HG02759 (cell line): ENCODE data around the gene ZNF557.

Experiments
- ATAC-seq: cut with Tn5 transposase; IDR thresholded peaks from one replicate; pipeline ENCODE4 v1.9.1; 2021; ENCODE audit warnings: mild to moderate bottlenecking, moderate library complexity; ENCODE audit not compliant: unreplicated experiment

The ZNF557 gene

DNA sequence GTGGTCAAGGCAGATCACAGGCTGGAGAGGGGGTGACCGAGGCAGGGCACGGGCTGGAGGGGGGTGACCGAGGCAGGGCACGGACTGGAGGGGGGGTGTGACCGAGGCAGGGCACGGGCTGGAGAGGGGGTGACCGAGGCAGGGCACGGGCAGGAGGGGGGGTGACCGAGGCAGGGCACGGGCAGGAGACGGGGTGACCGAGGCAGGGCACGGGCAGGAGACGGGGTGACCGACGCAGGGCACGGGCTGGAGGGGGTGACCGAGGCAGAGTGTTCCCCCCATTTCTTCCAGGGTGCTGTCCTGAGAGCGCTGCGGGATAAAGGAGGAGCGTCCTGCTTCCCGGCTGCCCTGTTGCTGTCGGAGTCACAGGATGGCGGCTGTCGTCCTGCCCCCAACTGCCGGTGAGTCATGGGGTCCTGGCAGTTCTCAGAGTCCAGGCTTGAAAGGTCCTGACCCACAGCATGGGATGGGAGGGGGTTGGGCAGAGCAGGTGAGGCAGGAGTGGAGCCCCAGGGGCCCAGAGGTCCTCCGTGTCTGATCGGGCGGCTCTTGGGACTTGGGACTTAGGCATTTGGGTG, 5.3 kb downstream of the ZNF557 start:
- no peak for ATAC-seq

DNA sequence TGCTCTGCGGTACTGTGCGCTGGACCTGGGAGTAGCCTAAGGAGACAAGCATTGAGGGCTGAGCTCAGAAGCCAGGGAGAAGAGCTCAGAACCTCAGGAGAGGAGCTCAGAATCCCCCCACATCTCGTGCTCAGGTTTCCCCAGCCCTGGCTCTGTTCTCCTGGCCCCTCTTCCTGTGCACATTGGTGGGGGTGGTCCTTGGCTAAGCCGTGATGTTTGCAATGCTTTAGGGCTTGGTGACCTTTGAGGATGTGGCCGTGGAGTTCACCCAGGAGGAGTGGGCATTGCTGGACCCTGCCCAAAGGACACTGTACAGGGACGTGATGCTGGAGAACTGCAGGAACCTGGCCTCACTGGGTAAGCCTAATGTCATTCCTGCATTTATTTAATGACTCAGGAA, 6.6 kb downstream of the ZNF557 start:
- no peak for ATAC-seq

DNA sequence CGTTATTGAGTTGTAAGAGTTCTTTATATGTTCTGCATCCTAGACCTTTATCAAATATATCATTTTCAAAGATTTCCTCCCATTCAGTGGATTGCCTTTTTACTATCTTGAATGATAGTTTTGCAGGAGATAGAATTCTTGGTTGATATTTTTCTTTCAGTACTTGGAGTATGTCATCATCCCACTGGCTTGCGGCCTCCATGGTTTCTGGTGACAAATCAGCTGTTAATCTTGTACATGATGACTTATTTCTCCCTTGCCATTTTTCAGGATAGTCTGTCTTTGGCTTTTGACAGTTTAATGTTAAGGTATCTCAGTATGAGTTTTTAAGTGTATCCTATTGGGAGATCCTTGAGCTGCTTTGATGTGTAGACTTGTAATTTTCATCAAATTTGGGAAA, 8.5 kb downstream of the ZNF557 start:
- no peak for ATAC-seq

DNA sequence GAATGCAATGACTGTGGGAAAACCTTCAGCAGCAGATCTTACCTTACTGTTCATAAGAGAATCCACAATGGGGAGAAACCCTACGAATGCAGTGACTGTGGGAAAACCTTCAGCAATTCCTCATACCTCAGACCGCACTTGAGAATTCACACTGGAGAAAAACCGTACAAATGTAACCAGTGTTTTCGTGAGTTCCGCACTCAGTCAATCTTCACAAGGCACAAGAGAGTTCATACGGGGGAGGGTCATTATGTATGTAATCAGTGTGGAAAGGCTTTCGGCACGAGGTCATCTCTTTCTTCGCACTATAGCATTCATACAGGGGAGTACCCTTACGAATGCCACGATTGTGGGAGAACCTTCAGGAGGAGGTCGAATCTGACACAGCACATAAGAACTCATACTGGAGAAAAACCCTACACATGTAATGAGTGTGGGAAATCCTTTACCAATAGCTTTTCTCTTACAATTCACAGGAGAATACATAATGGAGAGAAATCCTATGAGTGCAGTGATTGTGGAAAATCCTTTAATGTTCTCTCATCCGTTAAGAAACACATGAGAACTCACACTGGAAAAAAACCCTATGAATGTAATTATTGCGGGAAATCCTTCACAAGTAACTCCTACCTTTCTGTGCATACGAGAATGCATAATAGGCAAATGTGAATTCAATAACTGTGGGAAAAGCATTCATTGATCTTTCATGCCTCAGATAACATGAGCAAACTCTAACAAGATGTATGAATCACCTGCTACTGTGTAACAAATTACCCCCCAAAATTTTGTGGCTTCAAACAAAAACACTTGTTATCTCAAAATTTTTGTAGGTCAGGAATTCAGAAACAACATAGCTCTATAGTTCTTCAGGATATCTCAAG, 13.8 kb downstream of the ZNF557 start:
- no peak for ATAC-seq

DNA sequence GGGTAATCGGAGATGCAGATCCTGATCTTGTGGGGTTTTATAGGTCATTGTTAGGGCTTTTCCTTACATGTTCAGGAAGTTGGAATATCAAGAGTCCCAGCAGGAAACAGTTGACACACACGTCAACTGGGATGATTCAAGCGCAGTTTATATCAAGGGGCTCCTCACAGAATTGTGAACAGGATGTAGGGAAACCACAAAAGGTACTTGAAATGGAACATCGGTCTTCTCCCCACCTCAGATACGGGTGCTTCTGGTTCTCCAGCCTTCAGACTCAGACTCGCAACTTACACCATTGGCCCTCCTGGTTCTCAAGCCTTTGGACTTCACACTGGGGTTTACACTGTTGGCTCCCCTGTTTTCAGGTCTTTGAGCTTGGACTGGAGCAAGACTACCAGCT, 19.5 kb downstream of the ZNF557 start:
- no peak for ATAC-seq

DNA sequence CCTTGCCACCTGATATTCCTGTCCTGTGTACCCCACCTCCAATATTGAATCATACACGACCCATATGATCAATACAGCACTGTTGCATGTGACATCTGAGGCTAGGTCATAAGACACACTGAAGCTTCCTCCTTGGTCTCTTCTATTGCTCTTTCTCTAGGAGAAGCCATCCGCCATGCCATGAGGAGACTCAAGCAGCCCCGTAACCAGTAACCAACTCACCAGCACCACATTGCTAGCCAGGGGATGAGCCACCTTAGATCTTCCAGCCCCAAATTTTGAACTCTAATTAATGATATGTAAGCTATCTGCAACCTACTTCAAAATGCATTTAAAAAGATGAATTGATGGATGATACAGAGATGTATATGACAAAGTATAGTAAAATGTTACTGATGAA, 28.6 kb downstream of the ZNF557 start:
- no peak for ATAC-seq

DNA sequence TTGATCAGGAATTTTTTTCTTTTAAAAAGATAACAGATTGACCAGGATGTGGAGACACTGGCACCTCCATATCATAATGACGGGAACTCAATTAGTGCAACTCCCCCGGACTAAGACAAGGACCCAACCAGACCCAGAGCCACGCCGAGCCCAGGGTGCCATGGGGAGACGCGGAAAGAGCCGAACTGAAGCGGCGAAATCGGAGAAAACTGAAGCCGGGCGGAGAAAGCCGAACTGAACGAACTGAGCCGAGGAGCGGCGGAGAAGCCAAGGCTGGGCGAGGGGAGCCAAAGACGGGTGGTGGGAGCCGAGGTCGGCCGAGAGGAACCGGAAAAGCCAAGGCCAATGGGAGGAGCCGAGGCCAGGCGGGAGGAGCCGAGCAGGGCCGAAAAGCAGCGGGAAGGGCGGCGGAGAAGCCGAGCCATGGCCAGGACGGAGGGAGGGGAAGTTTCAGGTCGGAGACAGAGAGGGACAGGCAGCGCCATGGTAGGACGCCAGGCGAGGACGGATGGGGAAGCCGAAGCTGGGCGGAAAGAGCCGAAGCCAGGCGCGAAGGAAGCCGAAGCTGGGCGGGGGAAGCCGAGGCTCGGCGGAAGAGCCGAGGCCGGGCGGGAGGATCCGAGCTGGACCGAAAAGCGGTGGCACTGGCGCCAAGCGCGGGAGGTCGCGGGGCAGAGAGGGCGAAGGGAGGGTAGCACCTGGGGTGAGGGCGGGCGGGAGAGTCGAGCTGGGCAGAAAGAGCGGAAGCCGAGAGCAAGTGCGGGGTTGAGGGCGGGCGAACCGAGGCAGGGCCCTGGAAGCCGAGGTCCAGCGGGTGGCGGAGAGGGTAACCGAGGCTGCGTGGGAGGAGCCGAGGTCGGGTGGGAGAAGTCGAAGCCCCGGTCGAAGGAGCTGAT, 29.4 kb downstream of the ZNF557 start:
- ATAC-seq: peak; percentile 88

DNA sequence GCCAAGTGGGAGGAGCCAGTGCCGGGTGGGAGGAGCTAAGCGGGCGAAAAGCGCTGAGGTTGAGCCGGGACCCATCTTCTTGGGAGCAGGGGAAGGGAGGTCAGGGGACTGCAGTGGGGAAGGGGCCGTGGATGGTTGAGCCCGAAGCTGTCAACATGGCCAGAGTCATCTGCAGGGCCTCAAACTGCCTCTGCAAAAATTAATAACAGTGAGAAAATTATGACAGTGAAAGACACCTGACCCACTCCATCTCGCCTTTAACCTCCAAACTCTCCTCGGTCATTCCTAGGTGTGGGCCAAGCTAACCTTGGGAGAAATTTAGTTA, 30.1 kb downstream of the ZNF557 start:
- no peak for ATAC-seq

DNA sequence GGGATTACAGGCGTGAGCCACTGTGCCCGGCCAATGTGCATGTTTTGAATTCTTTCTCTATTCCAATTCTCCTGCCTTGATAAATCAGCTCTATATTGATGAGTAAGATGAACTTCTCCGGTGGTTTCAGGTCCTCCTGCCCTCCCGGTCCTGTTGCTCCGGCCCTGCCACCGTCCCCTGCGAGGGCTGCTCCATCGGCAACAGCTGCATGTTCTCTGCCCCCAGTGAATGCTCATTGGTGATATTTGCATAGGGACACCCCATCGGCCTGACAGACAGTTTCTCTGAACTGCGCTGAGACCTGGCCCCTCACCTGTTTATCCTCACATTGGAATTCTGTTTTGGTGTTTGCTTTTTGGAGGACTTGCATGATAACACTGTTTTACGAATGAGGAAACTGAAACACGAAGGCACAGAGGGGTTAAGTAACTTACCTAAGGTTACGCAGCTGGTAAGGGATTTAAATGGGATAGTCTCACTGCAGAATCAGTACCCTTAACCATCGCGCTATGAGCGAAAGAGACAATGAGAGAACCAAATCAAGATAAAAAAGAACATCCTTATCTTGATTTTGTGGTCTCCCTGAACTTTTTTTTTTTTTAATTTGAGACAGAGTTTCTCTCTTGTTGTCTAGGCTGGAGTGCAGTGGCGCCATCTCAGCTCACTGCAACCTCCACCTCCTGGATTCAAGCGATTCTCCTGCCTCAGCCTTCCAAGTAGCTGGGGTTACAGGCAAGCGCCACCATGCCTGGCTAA, 32.2 kb downstream of the ZNF557 start:
- no peak for ATAC-seq

DNA sequence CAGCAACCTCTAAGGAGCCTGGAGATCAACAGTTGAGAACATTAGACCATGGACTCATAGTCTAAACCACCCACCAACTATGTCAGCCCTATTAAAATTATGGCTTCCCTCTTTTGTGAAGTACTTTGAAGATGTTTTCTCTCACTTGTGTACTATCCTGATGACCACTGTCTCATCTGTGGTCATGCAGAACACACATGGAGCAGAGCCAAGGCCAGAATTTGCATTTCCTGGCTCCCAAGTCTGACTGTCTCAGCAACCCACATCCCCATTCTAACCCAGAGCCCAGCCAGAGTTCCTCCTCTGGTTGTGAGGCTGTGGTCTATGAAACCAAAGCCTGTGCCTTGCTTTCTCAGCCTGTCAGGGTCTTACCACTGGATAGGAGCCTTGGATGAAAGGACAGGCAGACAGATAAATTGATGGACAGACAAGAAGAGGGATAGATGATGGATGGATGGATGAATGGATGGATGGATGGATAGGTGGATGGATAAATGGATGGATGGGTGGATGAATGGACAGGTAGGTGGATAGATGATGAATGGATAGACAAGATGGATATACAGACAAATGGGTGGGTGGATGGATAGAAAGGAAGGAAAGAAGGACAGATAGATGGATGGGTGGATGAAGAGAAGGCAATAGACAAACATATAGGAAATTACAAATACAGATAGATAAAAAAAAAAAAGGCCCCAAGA, 35.4 kb downstream of the ZNF557 start:
- ATAC-seq: no peak

DNA sequence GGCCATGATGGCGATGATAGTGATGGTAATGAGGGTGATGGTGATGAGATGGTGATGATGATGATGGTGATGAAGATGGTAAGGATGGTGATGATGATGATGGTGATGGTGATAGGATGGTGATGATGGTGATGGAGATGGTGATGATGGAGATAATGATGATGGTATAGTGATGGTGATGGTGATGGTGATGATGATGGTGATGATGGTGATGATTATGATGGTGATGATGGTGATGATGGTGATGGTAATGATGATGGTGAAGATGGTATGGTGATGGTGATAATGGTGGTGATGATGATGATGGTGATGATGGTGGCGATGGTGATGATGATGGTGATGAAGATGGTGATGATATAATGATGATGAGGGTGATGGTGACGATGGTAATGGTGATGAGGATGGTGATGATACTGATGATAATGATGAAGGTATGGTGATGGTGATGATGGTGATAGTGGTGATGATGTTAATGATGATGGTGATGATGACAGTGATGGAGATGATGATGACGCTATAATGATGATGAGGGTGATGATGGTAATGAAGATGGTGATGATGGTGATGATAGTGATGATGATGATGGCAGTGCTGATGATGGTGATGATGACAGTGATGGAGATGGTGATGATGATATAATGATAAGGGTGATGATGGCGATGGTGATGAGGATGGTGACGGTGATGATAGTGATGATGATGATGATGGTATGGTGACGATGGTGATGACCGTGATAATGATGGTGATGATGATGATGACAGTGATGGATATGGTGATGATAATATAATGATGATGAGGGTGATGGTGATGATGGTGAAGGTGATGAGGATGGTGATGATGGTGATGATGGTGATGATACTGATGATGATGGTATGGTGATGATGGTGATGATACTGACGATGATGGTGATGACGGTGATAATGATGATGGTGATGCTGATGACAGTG, 37.5 kb downstream of the ZNF557 start:
- ATAC-seq: no peak

DNA sequence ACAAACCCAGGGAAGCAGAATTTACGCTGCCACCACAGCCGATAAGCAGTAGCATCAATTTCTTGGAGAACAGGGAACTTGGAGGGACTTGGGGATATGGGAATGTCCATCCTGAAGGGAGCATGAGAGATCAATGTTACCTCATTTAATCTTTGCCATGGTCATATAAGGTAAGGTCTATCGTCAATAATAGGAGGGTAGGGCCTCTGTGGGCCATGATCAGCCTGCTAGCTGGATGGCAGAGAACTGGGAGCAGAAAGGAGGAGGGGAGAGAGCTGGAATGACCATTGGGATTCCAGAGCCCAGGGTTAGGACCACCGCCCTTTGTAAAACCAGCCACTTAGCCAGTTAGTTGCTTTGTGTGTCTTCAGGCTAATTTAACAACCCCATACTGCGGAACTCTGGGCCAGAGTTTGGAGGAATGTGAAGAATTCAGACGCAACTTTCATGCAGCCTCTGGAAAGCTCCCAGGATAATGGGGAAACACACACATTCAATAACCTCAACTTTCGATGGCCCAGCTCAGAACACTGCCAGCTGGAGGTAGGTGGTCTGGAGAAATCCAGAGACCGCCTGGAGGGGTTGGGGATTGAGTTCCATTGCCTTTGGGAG, 40.3 kb downstream of the ZNF557 start:
- ATAC-seq: no peak

DNA sequence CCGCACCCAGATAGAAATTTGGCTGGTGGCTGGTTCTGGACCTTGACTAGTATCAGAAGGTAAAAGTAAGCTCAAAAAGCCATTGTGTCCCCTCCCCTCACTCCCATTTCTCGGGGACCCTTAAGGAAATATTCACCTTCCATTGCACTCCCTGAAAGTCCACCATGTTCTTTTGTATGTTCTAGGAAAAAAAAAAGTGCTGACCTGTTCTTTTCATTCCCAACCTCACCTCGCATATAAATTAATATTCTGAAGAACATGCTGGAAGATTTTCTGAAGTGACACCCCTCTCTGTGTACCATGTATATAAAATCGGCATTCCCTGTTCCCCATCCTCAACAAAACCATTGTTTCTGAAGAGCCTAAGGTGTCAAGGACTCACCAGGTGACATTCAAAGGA, 43.2 kb downstream of the ZNF557 start:
- no peak for ATAC-seq

DNA sequence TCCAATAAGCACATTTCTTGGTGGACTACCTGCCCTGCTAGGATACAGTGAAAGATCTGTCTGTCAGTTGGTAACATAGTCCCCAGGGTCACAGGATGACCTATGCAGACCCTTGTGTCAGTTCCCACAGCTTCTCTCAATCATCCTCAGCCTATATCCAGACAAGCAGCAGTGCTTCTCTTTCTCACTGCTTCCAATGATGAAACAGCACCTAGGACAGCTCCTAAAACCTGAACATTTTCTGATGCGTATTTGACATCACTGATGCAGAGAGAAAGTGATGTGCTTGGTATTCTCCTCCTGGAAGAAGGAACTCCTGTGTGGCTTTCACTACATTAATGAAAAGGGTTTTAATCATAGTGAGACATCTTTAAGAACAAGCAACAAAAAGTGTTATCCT, 43.7 kb downstream of the ZNF557 start:
- no peak for ATAC-seq

DNA sequence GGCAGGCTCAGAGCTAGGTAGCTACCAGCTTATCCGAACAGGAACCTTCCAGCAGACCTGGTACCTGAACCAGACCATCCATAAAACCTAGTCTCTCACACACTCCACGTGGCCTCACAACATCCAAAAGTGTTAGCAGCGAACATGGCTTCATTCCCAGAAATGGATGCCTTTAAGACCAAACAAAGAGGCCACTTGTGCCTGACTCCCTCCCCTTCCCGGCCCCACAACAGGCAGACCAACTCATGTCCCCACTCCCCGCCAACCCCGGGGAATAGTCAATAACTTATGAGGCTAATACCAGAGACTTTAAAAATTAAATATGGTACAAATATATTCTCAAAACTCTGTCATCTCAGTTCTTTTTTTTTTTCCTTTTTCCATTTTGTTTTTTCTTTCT, 46.2 kb downstream of the ZNF557 start:
- no peak for ATAC-seq

DNA sequence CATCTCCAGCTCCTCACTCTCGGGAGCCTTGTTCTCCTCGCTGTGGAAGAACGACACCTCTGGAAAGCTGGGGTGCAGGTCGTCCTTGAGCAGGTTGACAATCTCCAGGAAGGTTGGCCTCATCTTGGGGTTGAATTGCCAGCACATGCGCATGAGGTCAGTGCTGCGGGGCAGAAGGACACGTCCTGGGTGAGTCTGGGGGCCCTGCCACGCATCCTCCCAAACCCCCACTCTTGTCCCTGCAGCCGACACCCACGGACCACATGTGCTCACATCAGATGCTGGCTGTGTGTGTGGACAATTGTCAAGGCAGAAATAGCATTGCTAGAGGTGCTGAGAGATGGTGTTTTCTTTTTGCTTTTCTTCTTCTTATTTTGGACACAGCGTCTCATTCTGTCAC, 47.7 kb downstream of the ZNF557 start:
- no peak for ATAC-seq

DNA sequence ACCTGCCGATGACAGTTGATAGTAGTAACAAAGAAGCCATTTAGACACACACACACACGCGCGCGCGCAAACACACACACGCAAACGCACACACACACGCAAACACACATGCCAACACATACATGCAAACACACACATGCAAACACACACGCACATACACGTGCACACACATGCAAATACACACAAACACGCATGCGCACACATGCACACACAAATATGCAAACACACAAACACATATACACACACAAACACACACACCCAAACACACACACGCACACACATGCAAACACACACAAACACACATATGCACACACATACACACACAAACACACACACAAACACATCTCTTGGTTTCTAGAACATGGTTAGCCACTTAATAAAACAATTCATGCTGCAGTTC, 50.1 kb downstream of the ZNF557 start:
- no peak for ATAC-seq

DNA sequence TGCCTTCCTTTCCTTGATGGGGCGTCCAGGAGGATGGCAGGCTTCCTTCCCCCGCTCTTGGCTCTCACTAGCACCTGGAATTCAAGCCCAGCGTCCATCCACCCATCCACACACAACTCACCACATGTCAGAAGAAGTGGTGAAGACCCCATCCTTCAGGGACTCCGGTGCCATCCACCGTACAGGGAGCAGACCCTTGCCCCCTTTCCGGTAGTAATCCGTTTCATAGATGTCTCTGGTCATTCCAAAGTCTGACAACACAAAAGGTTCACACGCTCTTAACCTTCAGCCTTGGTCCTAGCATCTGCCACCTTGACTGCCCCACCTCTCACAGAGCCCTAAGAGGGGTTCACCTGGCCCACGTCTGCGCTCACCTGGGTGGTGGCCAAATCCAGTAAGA, 51.0 kb downstream of the ZNF557 start:
- no peak for ATAC-seq

DNA sequence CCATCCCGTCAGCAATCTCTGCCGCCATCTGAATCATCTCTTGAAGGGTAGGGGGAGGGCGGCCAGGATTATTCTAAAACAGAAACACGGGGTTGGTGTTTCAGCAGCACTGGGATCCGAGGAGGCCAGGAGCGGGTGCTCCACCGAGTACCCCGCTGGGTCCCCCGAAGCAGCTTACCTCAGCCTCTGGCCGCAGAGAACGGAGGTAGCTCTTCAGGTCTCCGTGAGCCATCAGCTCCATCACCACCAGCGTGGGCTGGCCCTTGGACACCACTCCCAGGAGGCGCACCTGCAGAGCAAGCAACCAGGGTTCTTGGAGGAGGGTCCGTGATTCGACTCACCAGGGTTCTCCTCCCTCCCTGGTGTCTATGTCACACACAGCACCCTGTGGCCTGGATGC, 53.2 kb downstream of the ZNF557 start:
- no peak for ATAC-seq
